ES-I3 (cell line): ENCODE measurements around the gene RNF144B.
"Not testable (repeated sequence)": the region's sequence is repeated elsewhere in the genome, so short reads cannot be mapped to it uniquely, and the experiment has no call there.

ENCODE experiments used
- H3K36me3 ChIP-seq: 2 replicates; pipeline ENCODE4 v1.6.1; 2013; ENCODE audit warnings: mild to moderate bottlenecking, low read length, control low read depth, moderate library complexity; ENCODE audit not compliant: insufficient read depth
- H3K4me1 ChIP-seq: 2 replicates; pipeline ENCODE4 v1.6.1; 2013; ENCODE audit warnings: mild to moderate bottlenecking, control low read depth, low read length; ENCODE audit not compliant: insufficient read depth
- H3K9ac ChIP-seq: 2 replicates; pipeline ENCODE4 v1.6.1; 2013; ENCODE audit warnings: low read depth, mild to moderate bottlenecking, low read length, moderate library complexity
- H3K9me3 ChIP-seq: 2 replicates; pipeline ENCODE4 v1.6.1; 2013; ENCODE audit warnings: mild to moderate bottlenecking, low read length, moderate library complexity; ENCODE audit not compliant: control insufficient read depth, insufficient read depth

The RNF144B gene

DNA sequence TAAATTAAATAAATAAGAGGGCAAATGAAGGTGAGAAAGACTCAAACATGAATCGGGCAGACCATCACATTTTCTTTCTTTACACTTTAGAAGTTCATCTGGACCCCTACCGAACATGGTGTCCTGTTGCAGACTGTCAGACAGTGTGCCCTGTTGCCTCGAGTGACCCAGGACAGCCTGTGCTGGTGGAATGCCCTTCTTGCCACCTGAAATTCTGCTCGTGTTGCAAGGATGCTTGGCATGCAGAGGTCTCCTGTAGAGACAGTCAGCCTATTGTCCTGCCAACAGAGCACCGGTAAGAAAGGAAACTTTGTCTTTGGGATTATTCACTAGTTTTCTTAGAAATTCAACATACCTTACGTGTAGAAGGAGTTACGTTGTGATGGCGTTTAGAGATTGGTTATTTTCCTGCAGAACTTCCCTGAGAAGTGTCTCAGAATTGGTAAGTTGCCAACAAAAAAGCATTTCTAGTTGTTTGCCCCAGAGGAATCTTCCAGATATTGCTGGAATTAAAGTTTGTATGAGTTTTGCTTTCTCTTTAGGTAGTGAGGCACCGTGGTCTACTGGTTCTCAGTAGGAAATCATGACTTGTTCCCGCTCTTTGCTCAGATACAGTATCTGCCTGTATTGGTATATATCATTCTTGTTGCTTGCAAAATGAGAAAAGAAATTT is 70.1 kb downstream of the RNF144B start:
- Histone ChIP-seq H3K9me3 (no peaks in the 10 kb centered on the region), H3K36me3 (peaks cover 3% of the 10 kb centered on the region; the same call in 1 of the 2 replicates), H3K9ac (no peak overlapping the region), H3K4me1 (peaks cover 3% of the 10 kb centered on the region; the same call in 1 of the 2 replicates)

- H3K36me3 ChIP-seq, H3K9ac ChIP-seq, H3K9me3 ChIP-seq, H3K4me1 ChIP-seq: not testable (repeated sequence)
Observed at GRCh38 chr6:18458086-18458485, 70.9 kb downstream of the RNF144B start.

DNA sequence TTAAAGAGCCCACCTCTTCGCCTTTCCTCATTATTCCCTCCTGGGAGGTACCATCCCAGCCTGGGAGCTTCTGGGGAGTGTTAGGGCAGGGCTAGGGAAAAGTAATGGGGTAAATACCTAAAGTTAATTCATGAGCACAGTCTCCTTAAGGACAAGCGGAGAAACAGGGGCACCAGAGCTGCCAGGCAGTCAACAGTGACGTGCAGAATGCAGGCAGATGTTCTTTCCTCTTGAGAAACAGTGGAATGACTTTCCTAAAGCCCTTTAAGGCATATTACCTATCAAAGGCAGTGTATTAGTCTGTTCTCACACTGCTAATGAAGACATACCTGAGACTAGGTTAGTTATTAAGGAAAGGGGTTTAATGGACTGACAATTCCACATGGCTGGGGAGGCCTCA is 76.3 kb downstream of the RNF144B start:
- peaks cover 3% of the 10 kb centered on the region; the same call in 1 of the 2 replicates for H3K36me3 ChIP-seq
- no peak overlapping the region for H3K9ac ChIP-seq
- no peaks in the 10 kb centered on the region for H3K9me3 ChIP-seq
- no peaks in the 10 kb centered on the region for H3K4me1 ChIP-seq

GRCh38 chr6:18464176-18464575 is 77.0 kb downstream of the RNF144B start:
- Histone ChIP-seq H3K36me3 (peaks cover 3% of the 10 kb centered on the region; the same call in 1 of the 2 replicates), H3K9ac (no peak overlapping the region), H3K9me3 (no peaks in the 10 kb centered on the region), H3K4me1 (no peaks in the 10 kb centered on the region)

GRCh38 chr6:18465410-18466154 is 78.4 kb downstream of the RNF144B start:
- H3K36me3 ChIP-seq, result peaks cover 1% of the 10 kb centered on the region; the same call in 1 of the 2 replicates
- H3K9me3 ChIP-seq, result no peaks in the 10 kb centered on the region
- H3K4me1 ChIP-seq, result no peaks in the 10 kb centered on the region
- no peak overlapping the region for H3K9ac ChIP-seq

GRCh38 chr6:18467741-18468502 is 80.8 kb downstream of the RNF144B start:
- no peak overlapping the region for H3K9ac ChIP-seq
- H3K9me3 ChIP-seq, result no peaks in the 10 kb centered on the region
- H3K4me1 ChIP-seq, result no peaks in the 10 kb centered on the region
- H3K36me3 ChIP-seq, result no peaks in the 10 kb centered on the region

DNA sequence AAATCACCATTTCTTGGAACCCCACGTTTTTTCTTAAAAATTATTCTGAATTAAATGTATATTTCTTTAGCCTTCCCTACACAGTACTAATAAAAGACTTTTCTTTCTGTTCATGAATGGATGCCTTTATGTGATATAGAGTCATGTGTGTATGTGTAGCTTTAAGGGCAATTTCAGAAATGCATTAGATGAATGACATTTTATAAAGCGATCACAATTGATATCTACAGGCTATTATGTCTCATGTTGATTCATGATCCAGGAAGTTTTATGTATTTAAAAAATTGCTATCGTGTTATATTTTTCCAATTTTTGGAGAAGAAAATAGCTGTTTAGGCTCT is 81.3 kb downstream of the RNF144B start:
- H3K9me3 ChIP-seq, result no peaks in the 10 kb centered on the region
- no peaks in the 10 kb centered on the region for H3K36me3 ChIP-seq
- H3K4me1 ChIP-seq, result no peaks in the 10 kb centered on the region
- no peak overlapping the region for H3K9ac ChIP-seq

- no peaks in the 10 kb centered on the region for H3K36me3 ChIP-seq
- H3K4me1 ChIP-seq, result no peaks in the 10 kb centered on the region
- H3K9ac ChIP-seq, result no peak overlapping the region
- no peaks in the 10 kb centered on the region for H3K9me3 ChIP-seq
Observed at GRCh38 chr6:18469536-18469935, 82.4 kb downstream of the RNF144B start.

DNA sequence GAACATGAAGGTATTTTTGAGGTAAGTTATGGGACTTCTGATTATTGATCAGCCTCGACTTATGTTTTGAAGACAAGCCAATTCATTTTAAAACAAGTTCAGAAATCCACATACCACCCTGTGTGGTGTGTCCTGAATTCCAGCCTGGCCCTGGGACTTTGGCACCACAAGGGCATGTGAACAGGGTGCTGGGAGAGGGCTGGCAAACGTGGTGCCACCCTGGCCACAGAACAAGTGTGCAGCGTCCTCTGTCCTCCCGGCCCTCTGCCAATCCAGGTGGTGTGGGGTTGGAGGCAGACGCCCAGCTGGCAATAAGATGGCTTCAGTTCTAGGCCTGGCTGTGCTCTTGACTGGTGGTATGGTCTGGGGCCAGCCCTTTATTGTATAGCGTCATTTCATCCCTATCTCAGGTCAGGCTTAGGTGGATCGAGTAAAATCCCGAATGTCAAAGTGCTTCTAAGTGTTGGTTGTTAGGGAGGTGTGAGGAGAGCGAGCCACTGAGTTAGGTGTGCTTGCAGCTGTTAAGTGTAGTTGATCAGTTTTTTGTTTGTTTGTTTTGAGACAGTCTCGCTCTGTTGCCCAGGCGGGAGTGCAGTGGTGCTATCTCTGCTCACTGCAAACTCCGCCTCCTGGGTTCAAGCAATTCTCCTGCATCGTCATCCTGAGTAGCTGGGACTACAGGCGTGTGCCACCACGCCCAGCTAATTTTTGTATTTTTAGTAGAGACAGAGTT is 84.2 kb downstream of the RNF144B start:
- H3K9ac ChIP-seq, result no peak overlapping the region
- H3K4me1 ChIP-seq, result no peaks in the 10 kb centered on the region
- H3K36me3 ChIP-seq, result no peaks in the 10 kb centered on the region
- H3K9me3 ChIP-seq, result no peaks in the 10 kb centered on the region

- Histone ChIP-seq H3K9me3 (no peaks in the 10 kb centered on the region), H3K36me3 (no peaks in the 10 kb centered on the region), H3K4me1 (no peaks in the 10 kb centered on the region), H3K9ac (no peak overlapping the region)
Observed at GRCh38 chr6:18472941-18473340, 85.8 kb downstream of the RNF144B start.

- no peaks in the 10 kb centered on the region for H3K4me1 ChIP-seq
- no peaks in the 10 kb centered on the region for H3K36me3 ChIP-seq
- no peak overlapping the region for H3K9ac ChIP-seq
- no peaks in the 10 kb centered on the region for H3K9me3 ChIP-seq
Observed at GRCh38 chr6:18473755-18474154, 86.6 kb downstream of the RNF144B start.

DNA sequence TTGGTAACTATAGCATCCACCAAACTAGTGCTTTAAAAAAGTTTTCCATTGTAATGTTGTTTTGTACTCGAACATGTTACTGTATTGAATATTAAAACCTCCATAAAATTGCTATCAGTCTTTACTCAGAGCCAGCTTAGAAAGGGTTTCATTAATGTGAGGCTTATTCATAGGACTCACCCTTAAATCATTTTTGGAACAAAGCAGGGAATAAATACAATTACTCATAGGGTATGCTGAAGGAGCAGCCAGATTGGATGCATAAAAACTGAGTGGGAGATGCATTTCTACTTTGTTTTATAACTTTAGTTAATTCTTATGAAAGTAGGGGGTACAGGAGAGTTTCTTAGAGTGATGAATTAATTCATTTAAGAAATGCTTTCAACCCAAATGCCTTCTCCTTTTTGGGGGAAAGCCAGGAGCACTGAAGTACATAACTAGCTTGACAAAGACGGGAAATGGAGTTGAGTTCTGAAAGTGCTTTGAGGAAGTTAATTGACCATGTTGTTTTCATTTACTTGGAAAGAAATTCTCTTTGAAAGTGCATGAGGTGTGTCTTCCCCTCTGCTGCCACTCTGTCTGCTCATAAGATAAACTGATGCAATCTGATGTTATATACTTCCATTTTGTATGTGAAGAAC is 90.3 kb downstream of the RNF144B start:
- Histone ChIP-seq H3K4me1 (no peaks in the 10 kb centered on the region), H3K9me3 (no peaks in the 10 kb centered on the region), H3K9ac (no peak overlapping the region), H3K36me3 (no peaks in the 10 kb centered on the region)

DNA sequence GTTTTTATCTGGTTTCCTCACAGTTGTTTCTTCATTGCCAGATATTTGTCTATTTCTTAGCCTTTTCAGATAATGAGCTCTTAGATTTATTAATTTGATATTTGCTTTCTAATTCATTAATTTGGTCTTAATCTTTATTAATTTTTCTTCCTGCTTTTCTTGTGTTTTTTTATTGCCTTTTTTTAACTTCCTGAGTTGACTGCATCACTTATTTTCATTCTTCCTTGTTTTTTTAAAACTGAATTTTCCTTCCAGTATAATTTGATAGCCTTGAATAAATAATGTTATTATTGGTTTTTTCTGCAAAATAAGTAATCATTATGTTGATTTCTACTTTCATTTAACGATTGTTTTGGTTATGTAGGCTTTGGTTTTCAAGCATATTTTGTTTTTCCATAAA is 91.5 kb downstream of the RNF144B start:
- Histone ChIP-seq H3K9ac (no peak overlapping the region), H3K4me1 (no peaks in the 10 kb centered on the region), H3K9me3 (no peaks in the 10 kb centered on the region), H3K36me3 (no peaks in the 10 kb centered on the region)

DNA sequence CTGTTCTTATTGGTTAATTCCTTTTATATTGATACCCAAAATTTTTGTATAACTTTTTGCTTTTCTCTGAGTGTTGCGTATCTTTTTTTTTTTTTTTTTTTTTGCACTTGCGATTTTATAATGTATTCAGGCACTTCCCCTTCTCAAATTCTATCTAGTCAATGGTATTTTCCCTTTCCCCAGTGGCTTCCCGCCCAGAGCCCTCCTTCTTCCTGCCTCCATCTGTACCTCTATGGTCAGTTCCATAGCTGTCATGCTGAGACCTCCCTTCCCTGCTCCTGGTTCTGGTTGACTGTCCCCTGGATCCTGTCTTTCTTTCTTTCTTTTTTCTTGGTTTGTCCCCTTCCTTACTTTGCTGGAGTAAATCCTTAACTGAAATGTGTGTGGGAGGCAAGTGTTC is 94.7 kb downstream of the RNF144B start:
- no peaks in the 10 kb centered on the region for H3K9me3 ChIP-seq
- H3K4me1 ChIP-seq, result 0 out of 2 replicates have a peak, but pooled peaks cover 4% of the 10 kb centered on the region
- no peak overlapping the region for H3K9ac ChIP-seq
- H3K36me3 ChIP-seq, result no peaks in the 10 kb centered on the region
